ENCODE data around the gene CLEC3A.

Gene CLEC3A

GRCh38 chr16:77998350-77999023, 23.9 kb upstream of the CLEC3A start:
- TF ChIP-seq, protein P1, sequence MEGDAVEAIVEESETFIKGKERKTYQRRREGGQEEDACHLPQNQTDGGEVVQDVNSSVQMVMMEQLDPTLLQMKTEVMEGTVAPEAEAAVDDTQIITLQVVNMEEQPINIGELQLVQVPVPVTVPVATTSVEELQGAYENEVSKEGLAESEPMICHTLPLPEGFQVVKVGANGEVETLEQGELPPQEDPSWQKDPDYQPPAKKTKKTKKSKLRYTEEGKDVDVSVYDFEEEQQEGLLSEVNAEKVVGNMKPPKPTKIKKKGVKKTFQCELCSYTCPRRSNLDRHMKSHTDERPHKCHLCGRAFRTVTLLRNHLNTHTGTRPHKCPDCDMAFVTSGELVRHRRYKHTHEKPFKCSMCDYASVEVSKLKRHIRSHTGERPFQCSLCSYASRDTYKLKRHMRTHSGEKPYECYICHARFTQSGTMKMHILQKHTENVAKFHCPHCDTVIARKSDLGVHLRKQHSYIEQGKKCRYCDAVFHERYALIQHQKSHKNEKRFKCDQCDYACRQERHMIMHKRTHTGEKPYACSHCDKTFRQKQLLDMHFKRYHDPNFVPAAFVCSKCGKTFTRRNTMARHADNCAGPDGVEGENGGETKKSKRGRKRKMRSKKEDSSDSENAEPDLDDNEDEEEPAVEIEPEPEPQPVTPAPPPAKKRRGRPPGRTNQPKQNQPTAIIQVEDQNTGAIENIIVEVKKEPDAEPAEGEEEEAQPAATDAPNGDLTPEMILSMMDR (IDR thresholded peaks at IDR 0.05; ENCODE audit: low read depth, low read length, missing control alignments): no peak
- no peak for DNase-seq (ENCODE audit: low read depth)
- in situ Hi-C loops (cut with HindIII; ENCODE audit: low sequenced_read_pairs): no loop called here
- H3K4me3 ChIP-seq (ENCODE audit: low read depth, low read length): no peak overlapping the region

GRCh38 chr16:78001451-78002025, 20.8 kb upstream of the CLEC3A start:
- TF ChIP-seq, protein P1 (IDR thresholded peaks at IDR 0.05; ENCODE audit: low read depth, low read length, missing control alignments): no peak
- H3K4me3 ChIP-seq (ENCODE audit: low read depth, low read length): no peak overlapping the region
- DNase-seq (ENCODE audit: low read depth): no peak
- in situ Hi-C loops (cut with HindIII; ENCODE audit: low sequenced_read_pairs): no loop called here

- peak; percentile 81 for DNase-seq (ENCODE audit: low read depth)
- TF ChIP-seq, protein P1 (IDR thresholded peaks at IDR 0.05; ENCODE audit: low read depth, low read length, missing control alignments): peak; percentile 87
- no peak overlapping the region for H3K4me3 ChIP-seq (ENCODE audit: low read depth, low read length)
- in situ Hi-C loops (cut with HindIII; ENCODE audit: low sequenced_read_pairs): no loop called here
Observed at GRCh38 chr16:78002915-78003538, 19.3 kb upstream of the CLEC3A start.

DNA sequence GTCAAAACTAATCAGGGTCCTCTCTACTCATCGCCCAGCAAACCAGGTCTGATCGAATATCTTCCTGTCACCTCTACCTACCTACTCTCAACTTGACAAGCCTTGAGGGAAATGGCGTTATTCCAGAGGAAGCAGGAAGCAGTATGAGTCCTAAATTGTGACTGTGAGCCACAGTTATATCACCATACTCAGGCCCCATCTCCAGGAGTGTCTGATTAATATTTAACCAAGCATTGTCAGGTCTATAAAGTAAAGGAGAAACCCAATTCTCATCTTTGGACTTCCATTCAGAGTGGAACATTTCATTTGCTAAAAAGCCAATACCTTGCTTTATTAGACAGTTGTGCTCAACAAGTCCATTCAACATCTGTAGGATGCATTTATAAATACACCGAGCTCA, 17.8 kb upstream of the CLEC3A start:
- in situ Hi-C loops (cut with HindIII; ENCODE audit: low sequenced_read_pairs): no loop called here
- H3K4me3 ChIP-seq (ENCODE audit: low read depth, low read length): no peak overlapping the region
- TF ChIP-seq, protein P1 (IDR thresholded peaks at IDR 0.05; ENCODE audit: low read depth, low read length, missing control alignments): no peak
- DNase-seq (ENCODE audit: low read depth): no peak

- TF ChIP-seq, protein P1 (IDR thresholded peaks at IDR 0.05; ENCODE audit: low read depth, low read length, missing control alignments): no peak
- DNase-seq (ENCODE audit: low read depth): no peak
- no peak overlapping the region for H3K4me3 ChIP-seq (ENCODE audit: low read depth, low read length)
- in situ Hi-C loops (cut with HindIII; ENCODE audit: low sequenced_read_pairs): no loop called here
Observed at GRCh38 chr16:78005881-78006280, 16.5 kb upstream of the CLEC3A start.

- no peak overlapping the region for H3K4me3 ChIP-seq (ENCODE audit: low read depth, low read length)
- in situ Hi-C loops (cut with HindIII; ENCODE audit: low sequenced_read_pairs): no loop called here
- DNase-seq (ENCODE audit: low read depth): no peak
- TF ChIP-seq, protein P1 (IDR thresholded peaks at IDR 0.05; ENCODE audit: low read depth, low read length, missing control alignments): no peak
Observed at GRCh38 chr16:78007121-78007520, 15.2 kb upstream of the CLEC3A start.

Measured in astrocyte of the cerebellum (primary cell).